Bronchial epithelial cell (primary cell): Measurements from ENCODE around the gene PRKRA. TPM values are rescaled to one million over a fixed set of nuclear protein-coding genes. Genes with fewer than 3 reads are reported as not detected.
"Not testable (repeated sequence)": the region's sequence is repeated elsewhere in the genome, so short reads cannot be mapped to it uniquely, and the experiment has no call there.

Experiments
- DNase-seq: peaks from one replicate; pipeline ENCODE4 v3.0.0-alpha.2; 2010; ENCODE audit warnings: low read depth
- FAIRE-seq: peaks from 2 replicates; lab custom pipeline; 2011; peaks lifted over from hg19 to GRCh38; lab: Jason Lieb, UNC
- H3K27me3 ChIP-seq: 2 replicates; pipeline ENCODE4 v1.5.1; 2011; ENCODE audit warnings: low read length; ENCODE audit not compliant: control insufficient read depth, insufficient read depth
- H3K36me3 ChIP-seq: 2 replicates; pipeline ENCODE4 v1.5.1; 2011; ENCODE audit warnings: low read length; ENCODE audit not compliant: control insufficient read depth, insufficient read depth
- H3K4me3 ChIP-seq: 2 replicates; pipeline ENCODE4 v1.5.1; 2011; ENCODE audit warnings: mild to moderate bottlenecking, low read depth, low read length, control low read depth
- CTCF ChIP-seq: IDR thresholded peaks from 2 replicates; pipeline ENCODE4 v1.5.1; 2011; ENCODE audit warnings: mild to moderate bottlenecking, moderate library complexity, low read length, control low read depth, inconsistent platforms; ENCODE audit not compliant: insufficient read depth, severe bottlenecking
- total RNA-seq: library from RNA; depleted of rRNA; stranded (reverse); fragments of >200 nt; gene quantifications from 2 replicates; pipeline ENCODE4 v1.2.1, GENCODE V29; 2014

PRKRA gene
- total RNA-seq, 1 donor from 2014 or later = 45.5 TPM

GRCh38 chr2:178425255-178425827, 25.6 kb downstream of the PRKRA start:
- TF ChIP-seq CTCF = no peak
- no peaks in the 10 kb centered on the region for H3K27me3 ChIP-seq
- H3K4me3 ChIP-seq = no peak overlapping the region
- DNase-seq (no peak), FAIRE-seq (no peak)
- H3K36me3 ChIP-seq = no peaks in the 10 kb centered on the region

DNA sequence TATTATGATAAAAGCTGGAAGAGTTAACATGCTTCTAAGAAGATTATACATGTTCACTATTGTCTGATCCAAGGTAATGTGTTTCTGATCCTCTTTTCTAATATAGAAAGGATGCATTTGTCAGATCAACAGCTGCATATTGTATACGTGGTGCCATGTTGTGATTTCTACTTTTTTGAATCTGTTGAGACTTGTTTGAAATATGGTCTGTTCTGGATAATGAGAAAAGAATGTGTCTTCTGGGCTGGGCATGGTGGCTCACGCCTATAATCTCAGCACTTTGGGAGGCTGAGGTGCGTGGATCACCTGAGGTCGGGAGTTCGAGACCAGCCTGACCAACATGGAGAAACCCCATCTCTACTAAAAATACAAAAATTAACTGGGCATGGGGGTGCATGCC, 27.2 kb downstream of the PRKRA start:
- DNase-seq = peak; percentile 47
- H3K27me3 ChIP-seq, FAIRE-seq, H3K36me3 ChIP-seq, H3K4me3 ChIP-seq: not testable (repeated sequence)

- TF ChIP-seq CTCF = no peak
- no peaks in the 10 kb centered on the region for H3K27me3 ChIP-seq
- peak; percentile 48 for DNase-seq
- FAIRE-seq = no peak
- no peak overlapping the region for H3K4me3 ChIP-seq
- H3K36me3 ChIP-seq = no peaks in the 10 kb centered on the region
These were observed 28.9 kb downstream of the PRKRA start for GRCh38 chr2:178422097-178422496.

GRCh38 chr2:178420463-178420999, 30.4 kb downstream of the PRKRA start:
- DNase-seq (no peak), FAIRE-seq (no peak)
- H3K4me3 ChIP-seq = no peak overlapping the region
- no peak for TF ChIP-seq CTCF
- no peaks in the 10 kb centered on the region for H3K36me3 ChIP-seq
- no peaks in the 10 kb centered on the region for H3K27me3 ChIP-seq

DNA sequence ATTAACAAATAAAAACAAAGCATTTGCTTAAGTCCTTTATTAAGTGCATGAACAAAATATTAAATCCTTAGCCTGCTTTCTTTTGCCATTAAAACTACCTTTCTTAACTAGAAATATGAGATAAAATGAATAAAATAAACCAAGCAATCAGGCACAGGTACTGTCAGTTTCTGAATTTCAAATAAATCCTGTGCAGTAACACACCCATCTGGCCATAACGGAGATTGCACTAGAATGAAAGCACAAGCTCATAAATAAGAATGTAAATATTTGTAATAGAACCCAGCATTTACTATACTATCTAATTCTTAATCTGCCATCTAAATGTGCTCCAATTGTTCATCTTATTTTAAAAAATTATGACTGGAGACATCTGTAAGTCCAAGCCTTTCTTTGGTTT, 31.9 kb downstream of the PRKRA start:
- FAIRE-seq (no peak), DNase-seq (peak; percentile 28)
- peak; percentile 18 for TF ChIP-seq CTCF

GRCh38 chr2:178418426-178418825, 32.5 kb downstream of the PRKRA start:
- peak; percentile 79 for DNase-seq
- FAIRE-seq = no peak

More for the DNA sequence above, 31.9 kb downstream of the PRKRA start:
- Histone ChIP-seq H3K27me3 (no peaks in the 10 kb centered on the region), H3K36me3 (no peaks in the 10 kb centered on the region), H3K4me3 (no peak overlapping the region)

More at GRCh38 chr2:178418426-178418825, 32.5 kb downstream of the PRKRA start:
- no peak for TF ChIP-seq CTCF
- no peak overlapping the region for H3K4me3 ChIP-seq
- H3K27me3 ChIP-seq = no peaks in the 10 kb centered on the region
- H3K36me3 ChIP-seq = no peaks in the 10 kb centered on the region
